CD4-positive, alpha-beta memory T cell (primary cell): ENCODE measurements around the gene IFI6. TPM values are rescaled to one million over a fixed set of nuclear protein-coding genes. Genes with fewer than 3 reads are reported as not detected.
"Not testable (repeated sequence)": the region's sequence is repeated elsewhere in the genome, so short reads cannot be mapped to it uniquely, and the experiment has no call there.

Experiments used
- CTCF ChIA-PET: fragments of 350-600 bp; sonication (Branson Sonifier 250); formaldehyde crosslinking; loops from one replicate; lab custom pipeline; 2021; ENCODE audit warnings: inconsistent platforms; ENCODE audit not compliant: partially characterized antibody; lab: Charles Lee
- POLR2A ChIA-PET: fragments of 350-600 bp; sonication (Branson Sonifier 250); formaldehyde crosslinking; loops from one replicate; lab custom pipeline; 2021; ENCODE audit not compliant: partially characterized antibody; lab: Charles Lee
- DNase-seq, 5 donors: peaks; one replicate each; pipeline versions ENCODE4 v3.0.0 to v3.0.0-alpha.2; 2020 to 2022; ENCODE audit warnings: mixed read lengths in 1 of 5
- H3K27ac ChIP-seq: one replicate; pipeline ENCODE4 v1.7.0; 2013; ENCODE audit warnings: low read depth, low read length
- H3K27me3 ChIP-seq: 2 replicates; pipeline ENCODE4 v1.7.0; 2013; ENCODE audit warnings: mild to moderate bottlenecking, low read length, moderate library complexity; ENCODE audit not compliant: insufficient read depth
- H3K36me3 ChIP-seq: 2 replicates; pipeline ENCODE4 v1.7.0; 2013; ENCODE audit warnings: mild to moderate bottlenecking, low read length, moderate library complexity; ENCODE audit not compliant: insufficient read depth
- H3K4me1 ChIP-seq: 2 replicates; pipeline ENCODE4 v1.7.0; 2013; ENCODE audit warnings: mild to moderate bottlenecking, low read length, moderate library complexity; ENCODE audit not compliant: insufficient read depth
- H3K4me3 ChIP-seq, 2 donors: one replicate each; pipeline ENCODE4 v1.7.0; 2013; ENCODE audit warnings: low read length in 2 of 2, mild to moderate bottlenecking in 1 of 2
- H3K9me3 ChIP-seq, 2 donors: one replicate each; pipeline ENCODE4 v1.7.0; 2013; ENCODE audit warnings: low read length in 2 of 2, control low read depth in 1 of 2; ENCODE audit not compliant: control insufficient read depth in 1 of 2
- H3K27ac Mint-ChIP-seq, 7 donors: one replicate each; pipeline ENCODE4 v1.8.0; 2020 to 2021; ENCODE audit warnings: mixed read lengths in 7 of 7, mild to moderate bottlenecking in 6 of 7, inconsistent platforms in 3 of 7, moderate library complexity in 3 of 7
- H3K27me3 Mint-ChIP-seq, 2 donors: one replicate each; pipeline ENCODE4 v1.8.0; 2020 to 2021; ENCODE audit warnings: mixed read lengths in 2 of 2
- H3K36me3 Mint-ChIP-seq, 2 donors: one replicate each; pipeline ENCODE4 v1.8.0; 2020 to 2021; ENCODE audit warnings: mixed read lengths in 2 of 2, inconsistent platforms in 1 of 2, mild to moderate bottlenecking in 1 of 2
- H3K4me1 Mint-ChIP-seq, 4 donors: one replicate each; pipeline ENCODE4 v1.8.0; 2020 to 2021; ENCODE audit warnings: mixed read lengths in 4 of 4, mild to moderate bottlenecking in 1 of 4
- H3K4me3 Mint-ChIP-seq, 8 donors: one replicate each; pipeline ENCODE4 v1.8.0; 2020 to 2021; ENCODE audit warnings: mixed read lengths in 8 of 8, mild to moderate bottlenecking in 7 of 8, moderate library complexity in 6 of 8, inconsistent platforms in 3 of 8
- H3K9me3 Mint-ChIP-seq, 8 donors: one replicate each; pipeline ENCODE4 v1.8.0; 2020 to 2021; ENCODE audit warnings: mixed read lengths in 8 of 8, mild to moderate bottlenecking in 5 of 8, inconsistent platforms in 3 of 8, moderate library complexity in 1 of 8
- intact Hi-C: fragments of 100-400 bp; cut with micrococcal nuclease; formaldehyde crosslinking; loops from one replicate; pipeline ENCODE4 v1.15.1; 2023
- polyA plus RNA-seq, 2 donors: library from polyadenylated mRNA; unstranded; fragments of 300-500 nt; fragmentation: Illumina TruSeq; gene quantifications; one replicate each; pipeline ENCODE4 v1.2.3, GENCODE V29; 2021
- total RNA-seq, 2 experiments: library from RNA; stranded (reverse); gene quantifications; one replicate each; pipeline ENCODE4 v1.2.3, GENCODE V29; 2021

The IFI6 gene
- total and polyA plus RNA-seq, 4 experiments from 2014 or later, result 23.0 to 139 (median 43.2) TPM

- Mint-ChIP-seq H3K27ac (peak overlapping the region in 1 of 7 donors; percentile 90), H3K4me1 (peaks cover 9 to 21% (median 17%) of the 10 kb centered on the region in 4 donors), H3K27me3 (no peaks in the 10 kb centered on the region), H3K36me3 (no peaks in the 10 kb centered on the region), H3K9me3 (no peaks in the 10 kb centered on the region), H3K4me3 (no peak overlapping the region)
- Histone ChIP-seq H3K4me3 (no peak overlapping the region), H3K27me3 (no peaks in the 10 kb centered on the region), H3K36me3 (no peaks in the 10 kb centered on the region), H3K27ac (no peak overlapping the region), H3K4me1 (peaks cover 12% of the 10 kb centered on the region), H3K9me3 (no peaks in the 10 kb centered on the region)
- intact Hi-C loops, result no loop called here
- POLR2A ChIA-PET, result interaction anchor here (1.3 to 2.4 kb wide), 4 partner anchors 14 to 37 kb away, joined by 4 to 37 read pairs (median 8); partner anchors contain the start of gene IFI6
- CTCF ChIA-PET, result interaction anchor here (1.0 to 5.1 kb wide), 7 partner anchors 17 to 88 kb away, joined by 3 to 111 read pairs (median 7); no protein-coding TSS in a partner anchor
- DNase-seq, result no peak
Measured at GRCh38 chr1:27645071-27645415, 26.9 kb downstream of the IFI6 start.

- Histone ChIP-seq H3K4me3 (no peak overlapping the region), H3K4me1 (peaks cover 12% of the 10 kb centered on the region), H3K36me3 (no peaks in the 10 kb centered on the region), H3K27me3 (no peaks in the 10 kb centered on the region), H3K27ac (no peak overlapping the region), H3K9me3 (no peaks in the 10 kb centered on the region)
- peak overlapping the region in 1 of 8 donors; percentile 31 for H3K4me3 Mint-ChIP-seq
- ChIA-PET POLR2A (interaction anchor here (1.3 to 2.4 kb wide), 4 partner anchors 14 to 36 kb away, joined by 4 to 37 read pairs (median 8); partner anchors contain the start of gene IFI6), CTCF (interaction anchor here (0.7 to 5.1 kb wide), 9 partner anchors 14 to 88 kb away, joined by 3 to 111 read pairs (median 4); no protein-coding TSS in a partner anchor)
- H3K27ac Mint-ChIP-seq, result peak overlapping the region in 4 of 7 donors; percentile 53 to 90 (median 74)
- H3K27me3 Mint-ChIP-seq, result no peaks in the 10 kb centered on the region
- DNase-seq, result no peak
- intact Hi-C loops, result loop anchor here (1.0 kb wide), 2 partner anchors 19 to 35 kb away; no protein-coding TSS in a partner anchor
- no peaks in the 10 kb centered on the region for H3K36me3 Mint-ChIP-seq
- peaks cover 9 to 22% (median 16%) of the 10 kb centered on the region in 4 donors for H3K4me1 Mint-ChIP-seq
- H3K9me3 Mint-ChIP-seq, result no peaks in the 10 kb centered on the region
Measured at GRCh38 chr1:27644369-27645070, 27.5 kb downstream of the IFI6 start.

- Histone ChIP-seq H3K27me3 (no peaks in the 10 kb centered on the region), H3K9me3 (no peaks in the 10 kb centered on the region), H3K27ac (no peak overlapping the region), H3K4me3 (no peak overlapping the region), H3K4me1 (peaks cover 12% of the 10 kb centered on the region), H3K36me3 (no peaks in the 10 kb centered on the region)
- Mint-ChIP-seq H3K4me1 (peaks cover 12 to 22% (median 19%) of the 10 kb centered on the region in 4 donors), H3K27ac (peak overlapping the region in 6 of 7 donors; percentile 47 to 90 (median 72)), H3K4me3 (peak overlapping the region in 1 of 8 donors; percentile 64), H3K27me3 (no peaks in the 10 kb centered on the region), H3K36me3 (no peaks in the 10 kb centered on the region), H3K9me3 (no peaks in the 10 kb centered on the region)
- DNase-seq, result peak; percentile 67 to 74 (median 71)
- ChIA-PET CTCF (interaction anchor here (0.6 to 5.1 kb wide), 11 partner anchors 18 to 44 kb away, joined by 3 to 111 read pairs (median 7); no protein-coding TSS in a partner anchor), POLR2A (interaction anchor here (0.6 to 2.4 kb wide), 5 partner anchors 15 to 36 kb away, joined by 3 to 37 read pairs (median 7); partner anchors contain the start of gene IFI6)
- intact Hi-C loops, result loop anchor here (1.0 kb wide), 2 partner anchors 20 to 34 kb away; no protein-coding TSS in a partner anchor
Measured at GRCh38 chr1:27643600-27644368, 28.2 kb downstream of the IFI6 start.

- H3K36me3 Mint-ChIP-seq, H3K27me3 Mint-ChIP-seq, H3K4me3 Mint-ChIP-seq, H3K27ac ChIP-seq, intact Hi-C loops, DNase-seq, H3K27ac Mint-ChIP-seq, H3K9me3 Mint-ChIP-seq, H3K4me3 ChIP-seq, H3K9me3 ChIP-seq, H3K27me3 ChIP-seq, H3K36me3 ChIP-seq: not testable (repeated sequence)
- H3K4me1 Mint-ChIP-seq, result peaks cover 24 to 47% (median 32%) of the 10 kb centered on the region in 4 donors
- H3K4me1 ChIP-seq, result peaks cover 26% of the 10 kb centered on the region
- ChIA-PET CTCF (interaction anchor here (0.7 to 5.1 kb wide), 7 partner anchors 21 to 346 kb away, joined by 3 to 111 read pairs (median 3); no protein-coding TSS in a partner anchor), POLR2A (interaction anchor here (2.6 kb wide), 1 partner anchor 23 kb away, joined by 7 read pairs; no protein-coding TSS in a partner anchor)
Measured at GRCh38 chr1:27640514-27640913, 31.5 kb downstream of the IFI6 start.

- H3K9me3 Mint-ChIP-seq, result no peaks in the 10 kb centered on the region
- DNase-seq, result no peak
- H3K4me3 Mint-ChIP-seq, result no peak overlapping the region
- peaks cover 25 to 48% (median 34%) of the 10 kb centered on the region in 4 donors for H3K4me1 Mint-ChIP-seq
- H3K27ac Mint-ChIP-seq, result peak overlapping the region in 3 of 7 donors; percentile 19 to 70 (median 31)
- Histone ChIP-seq H3K4me1 (peaks cover 32% of the 10 kb centered on the region), H3K9me3 (no peaks in the 10 kb centered on the region), H3K27ac (no peak overlapping the region), H3K4me3 (no peak overlapping the region), H3K27me3 (no peaks in the 10 kb centered on the region), H3K36me3 (no peaks in the 10 kb centered on the region)
- CTCF ChIA-PET, result interaction anchor here (1.0 to 2.2 kb wide), 5 partner anchors 10 to 82 kb away, joined by 3 to 6 read pairs (median 5); no protein-coding TSS in a partner anchor
- H3K36me3 Mint-ChIP-seq, result no peaks in the 10 kb centered on the region
- POLR2A ChIA-PET, result interaction anchor here (1.3 to 2.3 kb wide), 2 partner anchors 20 to 24 kb away, joined by 3 to 13 read pairs; no protein-coding TSS in a partner anchor
- intact Hi-C loops, result no loop called here
- no peaks in the 10 kb centered on the region for H3K27me3 Mint-ChIP-seq
Measured at GRCh38 chr1:27638805-27639204, 33.2 kb downstream of the IFI6 start.

- CTCF ChIA-PET, result interaction anchor here (1.0 to 2.2 kb wide), 5 partner anchors 9 to 81 kb away, joined by 3 to 6 read pairs (median 5); no protein-coding TSS in a partner anchor
- H3K27me3 Mint-ChIP-seq, result no peaks in the 10 kb centered on the region
- H3K36me3 Mint-ChIP-seq, result no peaks in the 10 kb centered on the region
- no peak overlapping the region for H3K4me3 Mint-ChIP-seq
- peaks cover 34% of the 10 kb centered on the region for H3K4me1 ChIP-seq
- no peaks in the 10 kb centered on the region for H3K27me3 ChIP-seq
- no peak overlapping the region for H3K27ac ChIP-seq
- POLR2A ChIA-PET, result interaction anchor here (1.3 to 2.3 kb wide), 2 partner anchors 21 to 24 kb away, joined by 3 to 13 read pairs; no protein-coding TSS in a partner anchor
- no peak overlapping the region for H3K4me3 ChIP-seq
- no peaks in the 10 kb centered on the region for H3K36me3 ChIP-seq
- intact Hi-C loops, result no loop called here
- no peaks in the 10 kb centered on the region for H3K9me3 ChIP-seq
- peaks cover 25 to 49% (median 35%) of the 10 kb centered on the region in 4 donors for H3K4me1 Mint-ChIP-seq
- H3K27ac Mint-ChIP-seq, result peak overlapping the region in 6 of 7 donors; percentile 2 to 77 (median 42)
- no peak for DNase-seq
- no peaks in the 10 kb centered on the region for H3K9me3 Mint-ChIP-seq
Measured at GRCh38 chr1:27638047-27638734, 33.8 kb downstream of the IFI6 start.
